GM19395 (cell line): ENCODE data around the gene PRSS36.
"Not testable (repeated sequence)": the region's sequence is repeated elsewhere in the genome, so short reads cannot be mapped to it uniquely, and the experiment has no call there.

ENCODE experiments used
- ATAC-seq: cut with Tn5 transposase; IDR thresholded peaks from one replicate; pipeline ENCODE4 v1.9.1; 2021; ENCODE audit warnings: mild to moderate bottlenecking, moderate library complexity; ENCODE audit not compliant: unreplicated experiment

The PRSS36 gene

GRCh38 chr16:31149894-31150890 lies at the start of gene PRSS36:
Gene PRSS36 (minus strand): TSS chr16:31150066. CDS start chr16:31150035, 31 bp downstream.
- no peak for ATAC-seq

- no peak for ATAC-seq
Observed at GRCh38 chr16:31199430-31200041, 49.7 kb upstream of the PRSS36 start.

GRCh38 chr16:31198207-31198882 lies 48.5 kb upstream of the PRSS36 start:
- ATAC-seq, result no peak

GRCh38 chr16:31196324-31197088 lies 46.6 kb upstream of the PRSS36 start:
- no peak for ATAC-seq

- not testable (repeated sequence) for ATAC-seq
Observed at GRCh38 chr16:31195861-31196260, 46.0 kb upstream of the PRSS36 start.

GRCh38 chr16:31194898-31195297 lies 45.0 kb upstream of the PRSS36 start:
- no peak for ATAC-seq

GRCh38 chr16:31193874-31194273 lies 44.0 kb upstream of the PRSS36 start:
- no peak for ATAC-seq

- ATAC-seq, result no peak
Observed at GRCh38 chr16:31192856-31193642, 43.2 kb upstream of the PRSS36 start.

- no peak for ATAC-seq
Observed at GRCh38 chr16:31191697-31192428, 42.0 kb upstream of the PRSS36 start.

GRCh38 chr16:31190818-31191444 lies 41.1 kb upstream of the PRSS36 start:
- no peak for ATAC-seq

GRCh38 chr16:31190061-31190460 lies 40.2 kb upstream of the PRSS36 start:
- ATAC-seq, result no peak

GRCh38 chr16:31189412-31189778 lies 39.5 kb upstream of the PRSS36 start:
- no peak for ATAC-seq

- no peak for ATAC-seq
Observed at GRCh38 chr16:31188450-31189411, 38.9 kb upstream of the PRSS36 start.

GRCh38 chr16:31187808-31188189 lies 37.9 kb upstream of the PRSS36 start:
- no peak for ATAC-seq

- no peak for ATAC-seq
Observed at GRCh38 chr16:31186930-31187807, 37.3 kb upstream of the PRSS36 start.

- no peak for ATAC-seq
Observed at GRCh38 chr16:31186176-31186575, 36.3 kb upstream of the PRSS36 start.

- no peak for ATAC-seq
Observed at GRCh38 chr16:31185339-31185738, 35.5 kb upstream of the PRSS36 start.
